Caco-2 (cell line): ENCODE data around the gene CD300C. TPM values are rescaled to one million over a fixed set of nuclear protein-coding genes. Genes with fewer than 3 reads are reported as not detected.

ENCODE experiments used
- BruUV-seq: library from RNA; stranded (reverse); fragments of 400-500 nt; replicated peaks from 2 replicates; lab custom pipeline; 2021; lab: Mats Ljungman, UMichigan
- CTCF ChIA-PET: fragments of 300-600 bp; sonication (Branson Sonifier 250); formaldehyde crosslinking; loops from one replicate; lab custom pipeline; 2022; ENCODE audit warnings: antibody characterized with exemption; lab: Charles Lee
- POLR2A ChIA-PET: fragments of 300-600 bp; sonication (Branson Sonifier 250); formaldehyde crosslinking; loops from one replicate; lab custom pipeline; 2022; ENCODE audit warnings: antibody characterized with exemption; lab: Charles Lee
- DNase-seq, 2 experiments: peaks; one replicate each; pipeline versions ENCODE4 v3.0.0 to v3.0.0-alpha.2; 2020 to 2022
- H3K27me3 ChIP-seq: replicated peaks from 2 replicates; pipeline ENCODE4 v1.6.0; 2011; ENCODE audit warnings: low read length; ENCODE audit not compliant: control insufficient read depth, insufficient read depth
- H3K36me3 ChIP-seq: 2 replicates; pipeline ENCODE4 v1.5.1; 2011; ENCODE audit warnings: low read length; ENCODE audit not compliant: control insufficient read depth, insufficient read depth
- H3K4me1 ChIP-seq: fragments of 250-450 bp; sonication (Bioruptor Pico); 2 replicates; pipeline ENCODE4 v1.5.1; 2020; ENCODE audit warnings: mild to moderate bottlenecking
- H3K4me3 ChIP-seq: 2 replicates; pipeline ENCODE4 v1.5.1; 2011; ENCODE audit warnings: low read depth, mild to moderate bottlenecking, control low read depth, low read length
- H3K9me3 ChIP-seq: fragments of 250-450 bp; sonication (Bioruptor Pico); 2 replicates; pipeline ENCODE4 v1.5.1; 2020; ENCODE audit warnings: mild to moderate bottlenecking, moderate library complexity
- H3K27ac Mint-ChIP-seq: one replicate; pipeline ENCODE4 v1.8.0; 2022; ENCODE audit warnings: mixed read lengths; ENCODE audit not compliant: unreplicated experiment
- H3K27me3 Mint-ChIP-seq: one replicate; pipeline ENCODE4 v1.8.0; 2022; ENCODE audit warnings: mixed read lengths; ENCODE audit not compliant: insufficient read depth, unreplicated experiment
- H3K36me3 Mint-ChIP-seq: one replicate; pipeline ENCODE4 v1.8.0; 2022; ENCODE audit warnings: mild to moderate bottlenecking, mixed read lengths; ENCODE audit not compliant: insufficient read depth, unreplicated experiment
- H3K4me1 Mint-ChIP-seq: one replicate; pipeline ENCODE4 v1.8.0; 2022; ENCODE audit warnings: low read depth, mixed read lengths; ENCODE audit not compliant: unreplicated experiment
- H3K4me3 Mint-ChIP-seq: one replicate; pipeline ENCODE4 v1.8.0; 2022; ENCODE audit warnings: mild to moderate bottlenecking, moderate library complexity, mixed read lengths; ENCODE audit not compliant: unreplicated experiment
- H3K9me3 Mint-ChIP-seq: one replicate; pipeline ENCODE4 v1.8.0; 2022; ENCODE audit warnings: mixed read lengths; ENCODE audit not compliant: unreplicated experiment
- intact Hi-C: fragments of 100-400 bp; cut with micrococcal nuclease; formaldehyde crosslinking; loops from one replicate; pipeline ENCODE4 v1.10.0; 2022; ENCODE audit not compliant: unreplicated experiment
- total RNA-seq: library from RNA; stranded (reverse); gene quantifications from 2 replicates; pipeline ENCODE4 v1.2.3, GENCODE V29; 2022
- TF ChIP-seq, protein P1 (sequence below), 2 experiments: fragments of 200-600 bp in 1 of 2; IDR thresholded peaks; 1 replicate in 1 of 2; 2 replicates in 1 of 2; pipeline versions ENCODE4 v1.5.1 to v1.8.0; 2011 to 2022; ENCODE audit warnings: antibody characterized with exemption in 1 of 2, control low read depth in 1 of 2, inconsistent platforms in 1 of 2, low read depth in 1 of 2, low read length in 1 of 2, mild to moderate bottlenecking in 1 of 2, moderate library complexity in 1 of 2; ENCODE audit not compliant: insufficient read depth in 1 of 2, severe bottlenecking in 1 of 2, unreplicated experiment in 1 of 2

CD300C gene
- total RNA-seq, 1 experiment from 2014 or later, result not detected

DNA sequence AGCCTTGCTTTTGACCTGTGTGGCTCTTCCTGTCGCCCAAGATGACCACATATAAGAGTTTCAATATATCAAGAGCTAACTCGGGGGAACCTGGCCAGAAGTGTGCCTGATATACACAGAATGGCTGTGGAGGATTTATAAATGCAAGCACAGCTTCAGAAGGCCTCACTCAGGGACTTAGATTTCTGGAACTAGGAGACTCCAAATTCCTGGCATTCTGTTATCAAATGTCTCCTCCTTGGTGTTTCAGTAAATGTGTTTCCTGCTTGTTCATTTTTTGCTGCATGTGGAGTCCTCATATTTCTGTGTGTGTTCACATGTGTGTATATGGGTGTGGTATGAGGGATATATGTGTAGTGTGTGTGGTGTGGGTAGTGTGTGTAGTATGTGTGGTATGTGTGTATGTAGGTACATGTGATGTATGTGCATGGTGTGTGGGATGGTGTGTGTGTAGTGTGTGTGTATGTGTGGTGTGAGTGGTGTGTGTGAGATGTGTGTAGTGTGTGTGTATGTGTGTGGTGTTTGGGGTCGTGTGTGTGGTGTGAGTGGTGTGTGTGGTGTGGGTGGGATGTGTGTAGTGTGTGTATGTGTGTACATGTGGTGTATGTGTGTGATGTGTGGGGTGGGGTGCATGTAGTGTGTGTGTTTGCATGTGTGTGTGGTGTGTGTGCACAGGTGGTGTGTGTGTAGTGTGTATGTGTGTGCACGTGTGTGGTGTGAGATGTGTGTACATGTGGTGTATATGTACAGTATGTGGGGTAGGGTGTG lies 22.4 kb upstream of the CD300C start:
- POLR2A ChIA-PET, result no interaction called here
- TF ChIP-seq, protein P1, sequence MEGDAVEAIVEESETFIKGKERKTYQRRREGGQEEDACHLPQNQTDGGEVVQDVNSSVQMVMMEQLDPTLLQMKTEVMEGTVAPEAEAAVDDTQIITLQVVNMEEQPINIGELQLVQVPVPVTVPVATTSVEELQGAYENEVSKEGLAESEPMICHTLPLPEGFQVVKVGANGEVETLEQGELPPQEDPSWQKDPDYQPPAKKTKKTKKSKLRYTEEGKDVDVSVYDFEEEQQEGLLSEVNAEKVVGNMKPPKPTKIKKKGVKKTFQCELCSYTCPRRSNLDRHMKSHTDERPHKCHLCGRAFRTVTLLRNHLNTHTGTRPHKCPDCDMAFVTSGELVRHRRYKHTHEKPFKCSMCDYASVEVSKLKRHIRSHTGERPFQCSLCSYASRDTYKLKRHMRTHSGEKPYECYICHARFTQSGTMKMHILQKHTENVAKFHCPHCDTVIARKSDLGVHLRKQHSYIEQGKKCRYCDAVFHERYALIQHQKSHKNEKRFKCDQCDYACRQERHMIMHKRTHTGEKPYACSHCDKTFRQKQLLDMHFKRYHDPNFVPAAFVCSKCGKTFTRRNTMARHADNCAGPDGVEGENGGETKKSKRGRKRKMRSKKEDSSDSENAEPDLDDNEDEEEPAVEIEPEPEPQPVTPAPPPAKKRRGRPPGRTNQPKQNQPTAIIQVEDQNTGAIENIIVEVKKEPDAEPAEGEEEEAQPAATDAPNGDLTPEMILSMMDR (IDR thresholded peaks at IDR 0.05; ENCODE audit: insufficient read depth in 1 of 2, low read depth in 1 of 2, low read length in 1 of 2, severe bottlenecking in 1 of 2, unreplicated experiment in 1 of 2), result no peak
- H3K27me3 ChIP-seq, result no peaks in the 10 kb centered on the region; the same call in 1 of the 2 replicates

DNA sequence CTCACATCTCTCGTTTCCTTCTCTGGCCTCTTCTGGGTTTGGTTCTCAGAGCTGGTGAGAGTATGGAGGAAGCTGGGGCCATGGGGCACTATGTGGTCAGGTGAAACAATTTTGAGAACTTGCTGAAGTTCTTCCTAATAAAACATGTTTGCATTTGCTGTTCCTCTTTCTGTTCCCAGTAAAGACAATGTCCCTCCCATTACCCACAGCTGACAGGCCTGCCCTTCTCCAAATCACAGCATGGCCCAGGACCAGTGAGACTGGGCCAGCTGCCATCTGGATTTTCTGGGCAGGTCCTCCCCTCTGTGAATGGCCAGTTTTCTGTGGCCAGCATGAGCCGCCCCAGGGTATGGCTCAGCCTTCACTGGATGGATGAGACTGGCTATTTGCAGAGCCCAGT lies 21.5 kb upstream of the CD300C start, which contains the start of gene CD300H:
CD300H (minus strand) TSS at position 113 of the 400 bp plus-strand sequence.
- BruUV-seq, result no TSS peak

More for the DNA sequence above, 22.4 kb upstream of the CD300C start:
- H3K9me3 Mint-ChIP-seq, result peaks cover 20% of the 10 kb centered on the region
- peaks cover 24% of the 10 kb centered on the region for H3K27me3 Mint-ChIP-seq
- Histone ChIP-seq H3K4me1 (no peaks in the 10 kb centered on the region), H3K9me3 (no peaks in the 10 kb centered on the region), H3K4me3 (no peak overlapping the region), H3K36me3 (no peaks in the 10 kb centered on the region)
- intact Hi-C loops, result no loop called here
- no peak overlapping the region for H3K4me3 Mint-ChIP-seq
- no peak overlapping the region for H3K27ac Mint-ChIP-seq
- H3K4me1 Mint-ChIP-seq, result peaks cover 6% of the 10 kb centered on the region
- CTCF ChIA-PET, result interaction anchor here (0.6 kb wide), 1 partner anchor 33 kb away, joined by 4 read pairs; no protein-coding TSS in a partner anchor
- DNase-seq, result no peak
- BruUV-seq, result no TSS peak
- H3K36me3 Mint-ChIP-seq, result no peaks in the 10 kb centered on the region

DNA sequence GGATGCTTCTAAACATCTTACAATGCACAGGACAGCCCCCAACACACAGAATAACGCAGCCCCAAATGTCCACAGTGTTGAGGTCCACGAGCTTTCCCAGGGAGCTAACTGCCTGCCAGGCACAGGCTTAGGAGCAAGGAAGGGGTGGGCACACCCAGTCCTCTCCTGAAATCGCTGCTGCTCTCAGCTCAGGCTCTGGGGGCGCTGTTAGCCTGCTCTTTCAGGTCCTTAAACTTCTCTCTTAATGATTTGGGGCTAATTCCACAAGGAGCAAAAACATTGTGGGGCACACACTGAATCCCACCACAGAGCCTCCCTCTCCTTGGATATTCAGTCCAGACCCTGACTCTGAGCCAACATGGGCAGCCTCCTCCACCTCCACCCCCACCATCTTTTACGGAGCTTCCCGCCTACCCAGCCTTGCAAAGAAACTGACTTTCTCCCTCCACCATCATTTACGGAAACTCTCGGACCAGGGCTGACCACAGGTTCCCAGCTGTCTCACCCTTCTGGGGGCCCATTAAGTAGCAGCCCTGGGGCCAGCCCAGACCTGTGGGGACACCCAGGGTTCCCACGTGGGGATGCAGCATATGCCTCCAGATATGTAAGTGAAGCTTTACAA lies 20.3 kb upstream of the CD300C start:
- Mint-ChIP-seq H3K4me3 (no peak overlapping the region), H3K9me3 (peaks cover 24% of the 10 kb centered on the region), H3K4me1 (peaks cover 6% of the 10 kb centered on the region), H3K36me3 (no peaks in the 10 kb centered on the region), H3K27me3 (peaks cover 33% of the 10 kb centered on the region), H3K27ac (no peak overlapping the region)
- no peaks in the 10 kb centered on the region for H3K9me3 ChIP-seq
- ChIA-PET CTCF (interaction anchor here (0.5 to 1.4 kb wide), 7 partner anchors 14 to 246 kb away, joined by 3 to 6 read pairs (median 5); partner anchors contain the start of gene NAT9), POLR2A (no interaction called here)
- H3K4me1 ChIP-seq, result no peaks in the 10 kb centered on the region
- H3K4me3 ChIP-seq, result no peak overlapping the region
- BruUV-seq, result no TSS peak
- no peaks in the 10 kb centered on the region; the same call in none of the 2 replicates for H3K27me3 ChIP-seq
- no peaks in the 10 kb centered on the region for H3K36me3 ChIP-seq
- intact Hi-C loops, result no loop called here
- DNase-seq, result peak in 1 of 2 experiments; percentile 47
- TF ChIP-seq, protein P1 (IDR thresholded peaks at IDR 0.05; ENCODE audit: insufficient read depth in 1 of 2, low read depth in 1 of 2, low read length in 1 of 2, severe bottlenecking in 1 of 2, unreplicated experiment in 1 of 2), result peak; percentile 73 to 76

More for the DNA sequence above, 21.5 kb upstream of the CD300C start, which contains the start of gene CD300H:
- Mint-ChIP-seq H3K36me3 (no peaks in the 10 kb centered on the region), H3K27ac (no peak within 1 kb of the TSS), H3K4me1 (peaks cover 6% of the 10 kb centered on the region), H3K4me3 (no peak within 1 kb of the TSS), H3K9me3 (peaks cover 24% of the 10 kb centered on the region), H3K27me3 (peaks cover 26% of the 10 kb centered on the region)
- Histone ChIP-seq H3K27me3 (no peaks in the 10 kb centered on the region; the same call in 1 of the 2 replicates), H3K4me3 (no peak within 1 kb of the TSS), H3K36me3 (no peaks in the 10 kb centered on the region), H3K9me3 (no peaks in the 10 kb centered on the region), H3K4me1 (no peaks in the 10 kb centered on the region)
- CTCF ChIA-PET, result interaction anchor here (0.6 kb wide), 1 partner anchor 32 kb away, joined by 4 read pairs; no protein-coding TSS in a partner anchor
- TF ChIP-seq, protein P1 (IDR thresholded peaks at IDR 0.05; ENCODE audit: insufficient read depth in 1 of 2, low read depth in 1 of 2, low read length in 1 of 2, severe bottlenecking in 1 of 2, unreplicated experiment in 1 of 2), result no peak
- POLR2A ChIA-PET, result no interaction called here
- intact Hi-C loops, result no loop called here
- DNase-seq, result no peak
